ENCODE measurements around the gene PWWP2B. TPM values are rescaled to one million over a fixed set of nuclear protein-coding genes. Genes with fewer than 3 reads are reported as not detected.

The PWWP2B gene
- polyA plus RNA-seq, 1 experiment: 1.1 TPM

DNA sequence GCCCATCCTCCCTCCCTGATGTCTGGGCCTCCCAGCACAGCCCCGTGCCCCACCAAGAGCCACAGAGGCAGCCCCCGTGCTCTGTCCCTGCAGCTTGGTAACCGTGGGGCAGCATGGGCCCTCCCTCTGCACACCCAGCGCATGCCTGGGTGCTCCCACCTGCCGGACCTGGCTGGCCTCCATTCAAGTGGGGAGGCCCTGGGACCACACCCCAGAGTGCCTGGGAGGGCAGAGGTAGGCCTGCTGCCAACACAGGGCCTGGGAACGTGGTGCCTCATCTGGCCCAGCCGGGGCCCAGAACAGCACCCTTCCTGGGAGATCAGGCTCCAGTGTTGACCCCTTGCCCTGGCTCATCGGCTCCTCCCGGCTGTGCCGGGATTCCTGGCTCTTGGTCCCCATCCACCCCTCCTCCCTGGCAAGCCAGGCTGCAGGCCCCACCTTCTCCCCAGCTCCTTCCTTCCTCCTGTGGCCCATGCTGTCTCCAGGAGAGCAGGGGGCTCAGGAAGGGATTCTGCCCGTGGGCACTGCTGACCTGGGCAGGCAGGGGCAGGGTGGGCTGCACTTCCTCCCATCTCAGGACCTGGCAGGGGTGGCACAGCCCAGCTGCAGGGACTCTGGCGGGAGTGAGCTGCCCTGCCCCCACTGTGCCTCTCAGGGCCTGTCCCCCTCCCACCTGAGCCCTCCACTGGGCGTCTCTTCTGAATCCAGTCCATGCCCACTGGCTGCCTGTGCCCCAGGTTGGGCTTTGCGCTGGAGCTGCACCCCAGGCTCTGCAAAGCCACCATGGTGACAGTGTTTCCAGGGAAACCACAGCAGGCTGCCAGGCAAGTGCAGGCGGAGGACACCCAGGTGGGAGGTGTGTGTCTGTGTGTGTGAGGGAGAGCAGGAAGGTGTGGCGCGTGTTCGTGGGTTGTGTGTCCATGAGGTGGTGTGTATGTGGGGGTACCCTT lies 32.6 kb downstream of the PWWP2B start:
- no peaks in the 10 kb centered on the region for H3K27me3 ChIP-seq (ENCODE audit: control insufficient read depth, insufficient read depth, low read length)
- peaks cover 10% of the 10 kb centered on the region; the same call in 1 of the 2 replicates for H3K9me3 ChIP-seq (ENCODE audit: control insufficient read depth, insufficient read depth, low read length)
- ChIA-PET POLR2A (no interaction called here), CTCF (no interaction called here)
- no peak for DNase-seq (ENCODE audit: low read depth, low spot score)
- H3K27ac ChIP-seq (ENCODE audit: low read depth, low read length): no peak overlapping the region
- TF ChIP-seq CTCF (IDR thresholded peaks at IDR 0.05; ENCODE audit: low read depth, low read length): no peak
- H3K4me3 ChIP-seq (ENCODE audit: low read depth, low read length): no peak overlapping the region

DNA sequence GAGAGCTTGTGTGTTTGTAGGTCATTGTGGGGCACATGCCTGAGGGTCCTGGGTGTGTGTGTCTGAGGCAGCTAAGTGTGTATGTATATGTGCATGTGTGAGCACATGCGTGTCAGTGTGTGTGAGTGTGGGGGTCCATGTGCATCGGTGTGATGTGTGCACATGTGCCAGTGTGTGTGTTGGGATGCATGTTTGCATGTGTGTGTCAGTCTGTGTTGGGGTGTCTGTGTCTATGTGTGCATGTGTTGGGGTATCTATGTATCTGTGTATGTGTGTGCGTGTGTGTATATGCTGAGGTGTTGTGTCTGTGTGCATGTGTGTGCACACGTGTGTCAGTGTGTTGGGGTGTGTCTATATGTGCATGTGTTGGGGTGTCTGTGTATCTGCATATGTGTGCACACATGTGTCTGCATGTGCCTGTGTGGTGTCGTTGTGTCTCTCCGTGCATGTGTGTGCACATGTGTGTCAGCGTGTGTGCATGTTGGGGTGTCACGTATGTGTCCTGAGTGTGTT lies 33.3 kb downstream of the PWWP2B start:
- H3K4me3 ChIP-seq (ENCODE audit: low read depth, low read length): no peak overlapping the region
- ChIA-PET POLR2A (no interaction called here), CTCF (interaction anchor here (1.7 kb wide), 1 partner anchor 13 kb away, joined by 5 read pairs; no protein-coding TSS in a partner anchor)
- TF ChIP-seq CTCF (IDR thresholded peaks at IDR 0.05; ENCODE audit: low read depth, low read length): no peak
- H3K27ac ChIP-seq (ENCODE audit: low read depth, low read length): no peak overlapping the region
- DNase-seq (ENCODE audit: low read depth, low spot score): no peak
- no peaks in the 10 kb centered on the region for H3K27me3 ChIP-seq (ENCODE audit: control insufficient read depth, insufficient read depth, low read length)
- H3K9me3 ChIP-seq (ENCODE audit: control insufficient read depth, insufficient read depth, low read length): peaks cover 6% of the 10 kb centered on the region; the same call in 1 of the 2 replicates

- CTCF ChIA-PET: interaction anchor here (1.7 kb wide), 1 partner anchor 12 kb away, joined by 5 read pairs; no protein-coding TSS in a partner anchor
- no peak for TF ChIP-seq CTCF (IDR thresholded peaks at IDR 0.05; ENCODE audit: low read depth, low read length)
- no peak overlapping the region for H3K27ac ChIP-seq (ENCODE audit: low read depth, low read length)
- H3K9me3 ChIP-seq (ENCODE audit: control insufficient read depth, insufficient read depth, low read length): peaks cover 4% of the 10 kb centered on the region; the same call in 1 of the 2 replicates
- DNase-seq (ENCODE audit: low read depth, low spot score): no peak
- POLR2A ChIA-PET: no interaction called here
- no peaks in the 10 kb centered on the region for H3K27me3 ChIP-seq (ENCODE audit: control insufficient read depth, insufficient read depth, low read length)
- H3K4me3 ChIP-seq (ENCODE audit: low read depth, low read length): no peak overlapping the region
These were observed 33.9 kb downstream of the PWWP2B start for GRCh38 chr10:132430861-132431271.

DNA sequence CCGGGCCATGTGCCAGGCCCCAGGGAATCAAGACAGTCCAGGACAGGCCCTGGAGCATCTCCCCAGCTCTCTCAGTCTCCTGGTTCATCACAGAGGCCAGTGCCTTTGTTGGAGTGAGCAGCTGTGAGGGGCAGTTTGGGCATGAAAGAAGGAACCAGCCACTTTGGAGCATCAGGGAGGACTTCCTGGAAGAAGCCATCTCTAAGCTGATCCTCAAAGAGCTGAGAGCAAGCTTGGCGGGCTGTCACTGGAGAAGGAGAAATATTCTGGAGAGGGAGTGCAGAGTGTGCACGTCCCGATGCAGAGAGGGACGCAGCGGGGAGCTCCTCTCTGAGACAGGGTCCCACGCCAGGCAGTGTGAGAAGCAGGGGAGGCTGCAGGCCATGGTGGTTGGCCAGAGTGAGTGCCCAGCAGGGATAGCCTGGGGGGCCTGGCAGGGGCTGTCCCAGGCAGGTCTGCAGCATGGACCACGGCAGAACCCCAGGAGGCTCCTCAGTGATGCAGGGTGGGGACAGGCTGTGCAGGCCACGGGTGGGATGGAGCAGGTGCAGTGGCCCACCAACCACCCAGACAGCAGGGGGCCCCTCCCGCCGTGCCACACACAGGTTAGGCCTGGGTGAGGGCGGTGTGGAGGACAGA lies 34.7 kb downstream of the PWWP2B start:
- H3K9me3 ChIP-seq (ENCODE audit: control insufficient read depth, insufficient read depth, low read length): peaks cover 5% of the 10 kb centered on the region; the same call in 1 of the 2 replicates
- ChIA-PET CTCF (interaction anchor here (1.7 kb wide), 1 partner anchor 12 kb away, joined by 5 read pairs; no protein-coding TSS in a partner anchor), POLR2A (interaction anchor here (0.5 kb wide), 1 partner anchor 10 kb away, joined by 5 read pairs; no protein-coding TSS in a partner anchor)
- H3K4me3 ChIP-seq (ENCODE audit: low read depth, low read length): no peak overlapping the region
- no peak for TF ChIP-seq CTCF (IDR thresholded peaks at IDR 0.05; ENCODE audit: low read depth, low read length)
- no peak overlapping the region for H3K27ac ChIP-seq (ENCODE audit: low read depth, low read length)
- DNase-seq (ENCODE audit: low read depth, low spot score): no peak
- no peaks in the 10 kb centered on the region for H3K27me3 ChIP-seq (ENCODE audit: control insufficient read depth, insufficient read depth, low read length)
